Hepatocyte (in vitro differentiated cells): ENCODE measurements around the gene SPRY1.

Experiments
- EZH2 ChIP-seq: fragments of 200-600 bp; sonication (generic); IDR thresholded peaks from 2 replicates; pipeline ENCODE4 v1.6.1; 2016; ENCODE audit warnings: antibody characterized with exemption, mild to moderate bottlenecking, borderline replicate concordance
- TF ChIP-seq, protein P1 (sequence below): fragments of 200-600 bp; sonication (generic); IDR thresholded peaks from 2 replicates; pipeline ENCODE4 v1.5.1; 2016; ENCODE audit warnings: antibody characterized with exemption, mild to moderate bottlenecking; ENCODE audit not compliant: poor library complexity

DNA sequence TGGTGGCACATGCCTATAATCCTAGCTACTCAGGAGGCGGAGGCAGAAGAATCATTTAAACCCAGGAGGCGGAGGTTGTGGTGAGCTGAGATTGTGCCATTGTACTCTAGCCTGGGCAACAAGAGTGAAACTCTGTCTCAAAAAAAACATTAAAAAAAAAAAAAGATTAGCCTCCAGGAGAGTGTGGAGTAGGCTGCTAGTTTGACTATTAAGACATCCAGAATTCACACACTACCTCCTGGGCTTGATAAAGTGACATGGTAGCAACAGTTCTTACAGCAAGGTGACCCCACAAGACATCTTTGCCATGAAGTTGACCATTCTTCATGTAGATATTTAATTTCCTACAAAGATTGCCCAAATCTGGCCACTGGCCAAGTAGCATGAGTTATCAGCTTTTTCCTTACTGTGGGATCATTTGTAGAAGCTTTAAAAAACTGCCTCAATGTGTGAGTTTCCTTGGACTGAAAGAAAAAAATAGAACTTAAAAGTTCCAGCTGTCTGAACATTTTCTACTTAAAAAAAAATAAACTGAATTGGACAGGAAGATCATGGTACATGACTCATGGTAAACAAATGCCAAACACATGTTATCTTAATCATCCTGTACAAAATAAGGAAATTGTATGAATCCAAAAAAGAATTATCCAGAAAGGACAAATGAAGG, 35.3 kb upstream of the SPRY1 start:
- TF ChIP-seq, protein P1, sequence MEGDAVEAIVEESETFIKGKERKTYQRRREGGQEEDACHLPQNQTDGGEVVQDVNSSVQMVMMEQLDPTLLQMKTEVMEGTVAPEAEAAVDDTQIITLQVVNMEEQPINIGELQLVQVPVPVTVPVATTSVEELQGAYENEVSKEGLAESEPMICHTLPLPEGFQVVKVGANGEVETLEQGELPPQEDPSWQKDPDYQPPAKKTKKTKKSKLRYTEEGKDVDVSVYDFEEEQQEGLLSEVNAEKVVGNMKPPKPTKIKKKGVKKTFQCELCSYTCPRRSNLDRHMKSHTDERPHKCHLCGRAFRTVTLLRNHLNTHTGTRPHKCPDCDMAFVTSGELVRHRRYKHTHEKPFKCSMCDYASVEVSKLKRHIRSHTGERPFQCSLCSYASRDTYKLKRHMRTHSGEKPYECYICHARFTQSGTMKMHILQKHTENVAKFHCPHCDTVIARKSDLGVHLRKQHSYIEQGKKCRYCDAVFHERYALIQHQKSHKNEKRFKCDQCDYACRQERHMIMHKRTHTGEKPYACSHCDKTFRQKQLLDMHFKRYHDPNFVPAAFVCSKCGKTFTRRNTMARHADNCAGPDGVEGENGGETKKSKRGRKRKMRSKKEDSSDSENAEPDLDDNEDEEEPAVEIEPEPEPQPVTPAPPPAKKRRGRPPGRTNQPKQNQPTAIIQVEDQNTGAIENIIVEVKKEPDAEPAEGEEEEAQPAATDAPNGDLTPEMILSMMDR: no peak
- no peak for TF ChIP-seq EZH2
